HCT116 (cell line): ENCODE measurements around the gene RBM38. TPM values are rescaled to one million over a fixed set of nuclear protein-coding genes. Genes with fewer than 3 reads are reported as not detected.

Source experiments
- ATAC-seq: fragments of 200-7000 bp; cut with Tn5 transposase; 2 replicates; pipeline ENCODE4 v1.9.1; 2020; ENCODE audit warnings: mild to moderate bottlenecking, moderate library complexity
- BruUV-seq: library from RNA; stranded (reverse); fragments of 400-500 nt; replicated peaks from 2 replicates; lab custom pipeline; 2021; lab: Mats Ljungman, UMichigan
- CTCF ChIA-PET: fragments of 300-600 bp; sonication (Branson Sonifier 250); formaldehyde crosslinking; loops from one replicate; lab custom pipeline; 2021; ENCODE audit warnings: antibody characterized with exemption; lab: Charles Lee
- POLR2A ChIA-PET: fragments of 300-600, 350-600 bp; sonication (Branson Sonifier 250); formaldehyde crosslinking; loops from one replicate; lab custom pipeline; 2021; ENCODE audit warnings: antibody characterized with exemption; lab: Charles Lee
- RAD21 ChIA-PET, 2 experiments: fragments of 300-600 bp; sonication (Branson Sonifier 250); formaldehyde crosslinking; loops; one replicate each; lab custom pipeline; 2023; ENCODE audit warnings: low total read pairs in 2 of 2; ENCODE audit not compliant: uncharacterized antibody in 2 of 2, unreplicated experiment in 2 of 2, low non-redundant PET in 1 of 2; lab: Charles Lee
- DNase-seq: peaks from one replicate; pipeline ENCODE4 v3.0.0-alpha.2; 2010; ENCODE audit warnings: low read depth, low spot score
- H2AFZ ChIP-seq: fragments of 200-600 bp; shearing (Covaris generic), sonication (generic); 2 replicates; pipeline ENCODE4 v1.6.1; 2017; ENCODE audit warnings: low read depth, mixed run types, mixed read lengths, antibody characterized with exemption, low read length; ENCODE audit not compliant: poor library complexity, severe bottlenecking
- H3K27ac ChIP-seq: 2 replicates; pipeline ENCODE4 v1.5.1; 2012; ENCODE audit warnings: low read depth, low read length
- H3K27me3 ChIP-seq: fragments of 200-600 bp; sonication (generic); 2 replicates; pipeline ENCODE4 v1.6.1; 2016; ENCODE audit warnings: mixed run types, low read length, mixed read lengths; ENCODE audit not compliant: insufficient read depth
- H3K36me3 ChIP-seq, 2 experiments: fragments of 200-500 bp in 1 of 2; fragments of 200-600 bp in 1 of 2; sonication (Bioruptor generic) in 1 of 2; sonication (generic) in 1 of 2; 2 replicates each; pipeline versions ENCODE4 v1.5.1 to v1.6.1; 2014 to 2016; ENCODE audit warnings: low read length in 2 of 2, inconsistent platforms in 1 of 2, mixed read lengths in 1 of 2, mixed run types in 1 of 2; ENCODE audit not compliant: insufficient read depth in 2 of 2, control insufficient read depth in 1 of 2
- H3K4me1 ChIP-seq, 2 experiments: fragments of 200-600 bp in 1 of 2; sonication (generic) in 1 of 2; 2 replicates each; pipeline versions ENCODE4 v1.5.1 to v1.6.1; 2012 to 2017; ENCODE audit warnings: low read length in 2 of 2, inconsistent platforms in 1 of 2, mild to moderate bottlenecking in 1 of 2, mixed read lengths in 1 of 2, mixed run types in 1 of 2, moderate library complexity in 1 of 2; ENCODE audit not compliant: insufficient read depth in 2 of 2, control insufficient read depth in 1 of 2
- H3K4me2 ChIP-seq: fragments of 200-600 bp; sonication (generic); 2 replicates; pipeline ENCODE4 v1.6.1; 2017; ENCODE audit warnings: mixed run types, low read length, mixed read lengths
- H3K4me3 ChIP-seq, 2 experiments: fragments of 200-600 bp in 1 of 2; sonication (generic) in 1 of 2; replicated peaks in 1 of 2; 2 replicates each; pipeline ENCODE4 v1.5.1; 2011 to 2016; ENCODE audit warnings: low read length in 2 of 2, control low read depth in 1 of 2, low read depth in 1 of 2, mild to moderate bottlenecking in 1 of 2, mixed read lengths in 1 of 2, mixed run types in 1 of 2
- H3K79me2 ChIP-seq: fragments of 200-600 bp; sonication (generic); 2 replicates; pipeline ENCODE4 v1.6.1; 2017; ENCODE audit warnings: mild to moderate bottlenecking, mixed run types, low read length, moderate library complexity, mixed read lengths; ENCODE audit not compliant: insufficient read depth
- H3K9ac ChIP-seq: fragments of 200-600 bp; sonication (generic); 2 replicates; pipeline ENCODE4 v1.6.1; 2016; ENCODE audit warnings: low read length, mixed read lengths
- H3K9me2 ChIP-seq: fragments of 200-600 bp; sonication (generic), shearing (Covaris generic); 2 replicates; pipeline ENCODE4 v1.6.1; 2017; ENCODE audit warnings: mixed run types, mild to moderate bottlenecking, moderate library complexity; ENCODE audit not compliant: insufficient read depth
- H3K9me3 ChIP-seq, 2 experiments: fragments of 200-500 bp in 1 of 2; fragments of 200-600 bp in 1 of 2; sonication (Bioruptor generic) in 1 of 2; sonication (generic) in 1 of 2; 2 replicates each; pipeline ENCODE4 v1.6.1; 2014 to 2017; ENCODE audit warnings: low read length in 2 of 2, mixed read lengths in 2 of 2, inconsistent platforms in 1 of 2, low read depth in 1 of 2, mild to moderate bottlenecking in 1 of 2, mixed run types in 1 of 2, moderate library complexity in 1 of 2; ENCODE audit not compliant: control insufficient read depth in 1 of 2, insufficient read depth in 1 of 2
- H4K20me1 ChIP-seq: fragments of 200-600 bp; sonication (generic), shearing (Covaris generic); 2 replicates; pipeline ENCODE4 v1.6.1; 2017; ENCODE audit warnings: mixed run types, mild to moderate bottlenecking, moderate library complexity; ENCODE audit not compliant: insufficient read depth
- CBX3 ChIP-seq: IDR thresholded peaks from 2 replicates; pipeline ENCODE4 v1.6.1; 2012; ENCODE audit warnings: low read depth
- CEBPB ChIP-seq: IDR thresholded peaks from 2 replicates; pipeline ENCODE4 v1.6.1; 2012; ENCODE audit warnings: low read depth
- EGR1 ChIP-seq: IDR thresholded peaks from 2 replicates; pipeline ENCODE4 v1.6.1; 2012; ENCODE audit warnings: low read depth
- EZH2 ChIP-seq: fragments of 200-600 bp; sonication (generic); IDR thresholded peaks from 2 replicates; pipeline ENCODE4 v1.6.1; 2017; ENCODE audit warnings: antibody characterized with exemption, mixed run types
- EZH2phosphoT487 ChIP-seq: fragments of 200-600 bp; IDR thresholded peaks from 2 replicates; pipeline ENCODE4 v1.6.1; 2018; ENCODE audit warnings: antibody characterized with exemption, borderline replicate concordance
- JUND ChIP-seq: IDR thresholded peaks from 2 replicates; pipeline ENCODE4 v1.6.1; 2012
- POLR2A ChIP-seq: IDR thresholded peaks from 2 replicates; pipeline ENCODE4 v1.7.0; 2011; ENCODE audit warnings: borderline replicate concordance; ENCODE audit not compliant: insufficient read depth, insufficient read length; ENCODE audit errors: extremely low read depth
- SIN3A ChIP-seq: IDR thresholded peaks from 2 replicates; pipeline ENCODE4 v1.6.1; 2012; ENCODE audit warnings: low read depth
- SRF ChIP-seq: IDR thresholded peaks from 2 replicates; pipeline ENCODE4 v1.6.1; 2012; ENCODE audit warnings: low read depth
- TCF7L2 ChIP-seq: IDR thresholded peaks from 2 replicates; pipeline ENCODE4 v1.7.0; 2011; ENCODE audit warnings: borderline replicate concordance, inconsistent platforms; ENCODE audit not compliant: insufficient read depth, insufficient read length; ENCODE audit errors: extremely low read depth
- YY1 ChIP-seq: IDR thresholded peaks from 2 replicates; pipeline ENCODE4 v1.6.1; 2011; ENCODE audit warnings: low read length, low read depth, moderate library complexity, mild to moderate bottlenecking; ENCODE audit not compliant: insufficient replicate concordance; ENCODE audit errors: extremely low read depth
- ZFX ChIP-seq: fragments of 450-650 bp; IDR thresholded peaks from 2 replicates; pipeline ENCODE4 v1.6.1; 2017
- ZNF274 ChIP-seq: fragments of 200-500 bp; sonication (Bioruptor generic); IDR thresholded peaks from 2 replicates; pipeline ENCODE4 v1.6.1; 2014; ENCODE audit warnings: mild to moderate bottlenecking, low read depth, low read length, inconsistent platforms
- intact Hi-C: fragments of 100-400 bp; cut with micrococcal nuclease; formaldehyde crosslinking; loops from 2 replicates; pipeline ENCODE4 v1.10.0; 2022
- total RNA-seq: library from RNA; stranded (reverse); gene quantifications from one replicate; pipeline ENCODE4 v1.2.1, GENCODE V29; 2021; ENCODE audit not compliant: unreplicated experiment
- TF ChIP-seq, protein P1 (sequence below), 3 experiments: fragments of 200-600 bp in 1 of 3; sonication (generic) in 1 of 3; IDR thresholded peaks in 2 of 3; conservative IDR thresholded peaks in 1 of 3; 2 replicates each; pipeline ENCODE4 v1.5.1; 2012 to 2017; ENCODE audit warnings: low read depth in 2 of 3, low read length in 2 of 3, antibody characterized with exemption in 1 of 3, borderline replicate concordance in 1 of 3, control low read depth in 1 of 3, mild to moderate bottlenecking in 1 of 3, mixed read lengths in 1 of 3, mixed run types in 1 of 3, moderate library complexity in 1 of 3; ENCODE audit not compliant: insufficient read depth in 1 of 3
- TF ChIP-seq, protein P2 (sequence below): IDR thresholded peaks from 2 replicates; pipeline ENCODE4 v1.6.1; 2011; ENCODE audit warnings: mild to moderate bottlenecking, low read length, moderate library complexity; ENCODE audit not compliant: insufficient replicate concordance; ENCODE audit errors: extremely low read depth
- TF ChIP-seq, protein P3 (sequence below): IDR thresholded peaks from 2 replicates; pipeline ENCODE4 v1.6.1; 2012; ENCODE audit warnings: low read depth
- TF ChIP-seq, protein P4 (sequence below): IDR thresholded peaks from 2 replicates; pipeline ENCODE4 v1.6.1; 2012

RBM38 gene
- total RNA-seq, 1 experiment from 2014 or later: 36.2 TPM

DNA sequence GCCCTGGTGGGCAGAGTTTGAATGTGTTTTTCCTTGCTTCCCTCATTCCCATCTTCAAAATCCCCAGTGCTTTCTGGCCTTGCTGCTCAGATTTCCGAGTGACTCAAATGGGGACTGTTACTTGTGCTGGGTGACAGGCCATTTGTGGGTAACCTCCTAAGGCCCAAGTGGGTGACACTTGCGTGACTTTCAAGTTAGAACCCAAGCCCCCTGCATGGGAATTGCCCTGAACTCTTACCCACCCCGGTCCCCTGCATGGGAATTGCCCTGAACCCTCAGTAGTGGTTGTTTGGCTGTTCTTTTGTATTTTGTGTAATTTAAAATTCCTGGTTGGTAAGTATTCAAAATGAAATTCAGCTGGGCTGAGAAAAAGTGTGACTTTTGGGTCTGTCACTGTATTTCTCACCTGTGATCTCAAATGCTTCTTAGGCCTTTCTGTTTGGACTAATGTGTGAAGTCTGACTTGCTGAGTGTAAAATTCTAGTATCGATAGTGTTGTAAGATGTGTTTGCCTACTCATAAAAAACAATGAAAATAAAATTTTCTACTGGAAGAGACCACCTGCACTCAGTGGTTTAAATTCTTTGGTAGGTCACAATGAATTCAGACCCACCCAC, 12.4 kb upstream of the RBM38 start:
- POLR2A ChIA-PET: no interaction called here
- Histone ChIP-seq H3K27ac (no peak overlapping the region), H3K4me1 (no peaks in the 10 kb centered on the region), H3K4me3 (no peak overlapping the region), H3K9ac (no peak overlapping the region), H3K79me2 (peaks cover 3% of the 10 kb centered on the region; the same call in 1 of the 2 replicates), H3K27me3 (no peaks in the 10 kb centered on the region), H2AFZ (no peak overlapping the region), H4K20me1 (peaks cover 7% of the 10 kb centered on the region; the same call in 1 of the 2 replicates), H3K9me2 (no peaks in the 10 kb centered on the region), H3K9me3 (no peaks in the 10 kb centered on the region), H3K36me3 (peaks cover 27 to 41% of the 10 kb centered on the region in 2 experiments; a peak in 3 of 4 replicates), H3K4me2 (no peak overlapping the region)
- no peak for TF ChIP-seq YY1
- TF ChIP-seq CEBPB: no peak
- no peak for TF ChIP-seq EZH2
- TF ChIP-seq, protein P1, sequence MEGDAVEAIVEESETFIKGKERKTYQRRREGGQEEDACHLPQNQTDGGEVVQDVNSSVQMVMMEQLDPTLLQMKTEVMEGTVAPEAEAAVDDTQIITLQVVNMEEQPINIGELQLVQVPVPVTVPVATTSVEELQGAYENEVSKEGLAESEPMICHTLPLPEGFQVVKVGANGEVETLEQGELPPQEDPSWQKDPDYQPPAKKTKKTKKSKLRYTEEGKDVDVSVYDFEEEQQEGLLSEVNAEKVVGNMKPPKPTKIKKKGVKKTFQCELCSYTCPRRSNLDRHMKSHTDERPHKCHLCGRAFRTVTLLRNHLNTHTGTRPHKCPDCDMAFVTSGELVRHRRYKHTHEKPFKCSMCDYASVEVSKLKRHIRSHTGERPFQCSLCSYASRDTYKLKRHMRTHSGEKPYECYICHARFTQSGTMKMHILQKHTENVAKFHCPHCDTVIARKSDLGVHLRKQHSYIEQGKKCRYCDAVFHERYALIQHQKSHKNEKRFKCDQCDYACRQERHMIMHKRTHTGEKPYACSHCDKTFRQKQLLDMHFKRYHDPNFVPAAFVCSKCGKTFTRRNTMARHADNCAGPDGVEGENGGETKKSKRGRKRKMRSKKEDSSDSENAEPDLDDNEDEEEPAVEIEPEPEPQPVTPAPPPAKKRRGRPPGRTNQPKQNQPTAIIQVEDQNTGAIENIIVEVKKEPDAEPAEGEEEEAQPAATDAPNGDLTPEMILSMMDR (IDR thresholded peaks at IDR 0.05 in 2 of 3, conservative IDR thresholded peaks at IDR 0.05 in 1 of 3; ENCODE audit: borderline replicate concordance in 1 of 3, insufficient read depth in 1 of 3, low read depth in 2 of 3, low read length in 2 of 3): no peak
- TF ChIP-seq, protein P2, sequence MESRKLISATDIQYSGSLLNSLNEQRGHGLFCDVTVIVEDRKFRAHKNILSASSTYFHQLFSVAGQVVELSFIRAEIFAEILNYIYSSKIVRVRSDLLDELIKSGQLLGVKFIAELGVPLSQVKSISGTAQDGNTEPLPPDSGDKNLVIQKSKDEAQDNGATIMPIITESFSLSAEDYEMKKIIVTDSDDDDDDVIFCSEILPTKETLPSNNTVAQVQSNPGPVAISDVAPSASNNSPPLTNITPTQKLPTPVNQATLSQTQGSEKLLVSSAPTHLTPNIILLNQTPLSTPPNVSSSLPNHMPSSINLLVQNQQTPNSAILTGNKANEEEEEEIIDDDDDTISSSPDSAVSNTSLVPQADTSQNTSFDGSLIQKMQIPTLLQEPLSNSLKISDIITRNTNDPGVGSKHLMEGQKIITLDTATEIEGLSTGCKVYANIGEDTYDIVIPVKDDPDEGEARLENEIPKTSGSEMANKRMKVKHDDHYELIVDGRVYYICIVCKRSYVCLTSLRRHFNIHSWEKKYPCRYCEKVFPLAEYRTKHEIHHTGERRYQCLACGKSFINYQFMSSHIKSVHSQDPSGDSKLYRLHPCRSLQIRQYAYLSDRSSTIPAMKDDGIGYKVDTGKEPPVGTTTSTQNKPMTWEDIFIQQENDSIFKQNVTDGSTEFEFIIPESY: no peak
- no peak for TF ChIP-seq JUND
- TF ChIP-seq, protein P3, sequence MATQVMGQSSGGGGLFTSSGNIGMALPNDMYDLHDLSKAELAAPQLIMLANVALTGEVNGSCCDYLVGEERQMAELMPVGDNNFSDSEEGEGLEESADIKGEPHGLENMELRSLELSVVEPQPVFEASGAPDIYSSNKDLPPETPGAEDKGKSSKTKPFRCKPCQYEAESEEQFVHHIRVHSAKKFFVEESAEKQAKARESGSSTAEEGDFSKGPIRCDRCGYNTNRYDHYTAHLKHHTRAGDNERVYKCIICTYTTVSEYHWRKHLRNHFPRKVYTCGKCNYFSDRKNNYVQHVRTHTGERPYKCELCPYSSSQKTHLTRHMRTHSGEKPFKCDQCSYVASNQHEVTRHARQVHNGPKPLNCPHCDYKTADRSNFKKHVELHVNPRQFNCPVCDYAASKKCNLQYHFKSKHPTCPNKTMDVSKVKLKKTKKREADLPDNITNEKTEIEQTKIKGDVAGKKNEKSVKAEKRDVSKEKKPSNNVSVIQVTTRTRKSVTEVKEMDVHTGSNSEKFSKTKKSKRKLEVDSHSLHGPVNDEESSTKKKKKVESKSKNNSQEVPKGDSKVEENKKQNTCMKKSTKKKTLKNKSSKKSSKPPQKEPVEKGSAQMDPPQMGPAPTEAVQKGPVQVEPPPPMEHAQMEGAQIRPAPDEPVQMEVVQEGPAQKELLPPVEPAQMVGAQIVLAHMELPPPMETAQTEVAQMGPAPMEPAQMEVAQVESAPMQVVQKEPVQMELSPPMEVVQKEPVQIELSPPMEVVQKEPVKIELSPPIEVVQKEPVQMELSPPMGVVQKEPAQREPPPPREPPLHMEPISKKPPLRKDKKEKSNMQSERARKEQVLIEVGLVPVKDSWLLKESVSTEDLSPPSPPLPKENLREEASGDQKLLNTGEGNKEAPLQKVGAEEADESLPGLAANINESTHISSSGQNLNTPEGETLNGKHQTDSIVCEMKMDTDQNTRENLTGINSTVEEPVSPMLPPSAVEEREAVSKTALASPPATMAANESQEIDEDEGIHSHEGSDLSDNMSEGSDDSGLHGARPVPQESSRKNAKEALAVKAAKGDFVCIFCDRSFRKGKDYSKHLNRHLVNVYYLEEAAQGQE: no peak
- TF ChIP-seq EZH2phosphoT487: no peak
- TF ChIP-seq EGR1: no peak
- TF ChIP-seq POLR2A: no peak
- TF ChIP-seq TCF7L2: no peak
- no peak for TF ChIP-seq ZFX
- TF ChIP-seq ZNF274: no peak
- TF ChIP-seq, protein P4, sequence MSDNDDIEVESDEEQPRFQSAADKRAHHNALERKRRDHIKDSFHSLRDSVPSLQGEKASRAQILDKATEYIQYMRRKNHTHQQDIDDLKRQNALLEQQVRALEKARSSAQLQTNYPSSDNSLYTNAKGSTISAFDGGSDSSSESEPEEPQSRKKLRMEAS: no peak
- no peak for TF ChIP-seq CBX3
- no peak for TF ChIP-seq SIN3A
- no peak for TF ChIP-seq SRF
- intact Hi-C loops: no loop called here
- DNase-seq (no peak), ATAC-seq (no peak)
- RAD21 ChIA-PET: no interaction called here
- BruUV-seq: no TSS peak
- CTCF ChIA-PET: interaction anchor here (1.7 kb wide), 1 partner anchor 11 kb away, joined by 5 read pairs; no protein-coding TSS in a partner anchor
